ENCODE data around the gene ZNFX1.

DNA sequence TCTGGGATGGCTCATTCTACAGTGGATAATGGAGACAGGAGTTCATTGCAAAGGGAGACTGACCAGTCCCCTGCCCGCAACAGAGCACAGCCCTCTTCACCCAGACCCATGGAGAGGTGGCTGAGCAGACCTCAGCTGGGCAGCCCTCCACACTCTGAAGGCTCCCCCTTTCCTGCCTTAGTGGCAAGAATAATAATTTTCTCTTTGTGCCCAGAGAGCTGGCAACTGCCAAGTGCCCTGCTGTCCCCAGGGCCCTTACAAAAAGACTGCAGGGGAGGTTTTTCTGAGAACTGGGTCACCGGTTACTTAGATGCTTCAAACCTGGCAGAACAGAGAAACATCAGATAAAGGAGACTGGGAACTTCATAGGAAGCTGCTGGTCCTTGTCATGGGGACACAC, 35.4 kb upstream of the ZNFX1 start:
- TF ChIP-seq EZH2 (IDR thresholded peaks at IDR 0.05; ENCODE audit: insufficient read depth, poor library complexity, severe bottlenecking) (no peak), EZH2phosphoT487 (IDR thresholded peaks at IDR 0.05; ENCODE audit: insufficient read depth, low read depth) (no peak)

Measured in GM23248 (cell line).